Psoas muscle (tissue), 8 donors: ENCODE results near the gene MOK. TPM values are rescaled to one million over a fixed set of nuclear protein-coding genes. Genes with fewer than 3 reads are reported as not detected.
A peak's percentile ranks its signal among the peaks of the same experiment; 100 is the strongest.

ENCODE experiments used
- ATAC-seq, 4 donors: fragments of 200-7000 bp; cut with Tn5 transposase; one replicate each; pipeline ENCODE4 v1.9.1; 2020; ENCODE audit warnings: moderate library complexity in 3 of 4, mild to moderate bottlenecking in 2 of 4
- DNase-seq, 2 donors: peaks; one replicate each; pipeline ENCODE4 v3.0.0-alpha.2; 2020
- H3K27ac ChIP-seq: fragments of 200-600 bp; one replicate; pipeline ENCODE4 v1.8.0; 2022
- H3K27me3 ChIP-seq, 3 donors: fragments of 200-600 bp in 1 of 3; one replicate each; pipeline versions ENCODE4 v1.6.1 to v1.8.0; 2013 to 2022; ENCODE audit warnings: low read length in 2 of 3, mild to moderate bottlenecking in 2 of 3, moderate library complexity in 1 of 3; ENCODE audit not compliant: insufficient read depth in 3 of 3
- H3K36me3 ChIP-seq, 2 donors: fragments of 200-600 bp in 1 of 2; one replicate each; pipeline versions ENCODE4 v1.6.1 to v1.8.0; 2013 to 2022; ENCODE audit warnings: low read depth in 1 of 2, mild to moderate bottlenecking in 1 of 2, moderate library complexity in 1 of 2; ENCODE audit not compliant: insufficient read depth in 1 of 2
- H3K4me1 ChIP-seq: fragments of 200-600 bp; one replicate; pipeline ENCODE4 v1.8.0; 2022
- H3K4me3 ChIP-seq: fragments of 200-600 bp; one replicate; pipeline ENCODE4 v1.8.0; 2022; ENCODE audit warnings: mild to moderate bottlenecking
- H3K9me3 ChIP-seq: fragments of 200-600 bp; one replicate; pipeline ENCODE4 v1.8.0; 2022
- WGBS, 3 donors: extraction: QIAGEN DNeasy Blood & Tissue Kit; methylation state at CpG; one replicate each; pipeline versions ENCODE4 v1.1.6 to v1.1.7; 2013; 5-methylcytosine and 5-hydroxymethylcytosine counted together
- intact Hi-C, 2 donors: fragments of 100-400 bp; cut with DNase I; formaldehyde crosslinking; loops; one replicate each; pipeline versions ENCODE4 v1.11.0 to v1.14.2; 2022
- polyA plus RNA-seq, 3 donors: library from polyadenylated mRNA; stranded (reverse); fragments of 200-250 nt; gene quantifications; one replicate each; pipeline ENCODE4 v1.2.3, GENCODE V29; 2013
- total RNA-seq, 4 donors: library from RNA; stranded (reverse); fragmentation: NEBNext Ultra II Directional in 2 of 4; extraction: Animal tissue kit (Norgen Biotek cat#: 25700) in 2 of 4; gene quantifications; one replicate each; pipeline versions ENCODE4 v1.2.1 to v1.2.4, GENCODE V29; 2021 to 2023
- TF ChIP-seq, protein P1 (sequence below): fragments of 200-600 bp; IDR thresholded peaks from one replicate; pipeline ENCODE4 v1.8.0; 2022; ENCODE audit warnings: antibody characterized with exemption
- donor health status: healthy with polysubstance abuse.
- donor health status: DM: no; HTN: no; CAD: no; lungs with moderate emphysema.
- donor health status: Bipolar disorder and iron deficiency.
- donor health status: healthy.
- donor health status: DM: yes; HTN: yes; CAD: no.
- donor health status: DM: no; HTN: no; CAD: no.
- donor health status: DM: no; HTN: no; CAD: no.
- donor health status: DM: yes; HTN: yes; CAD: no.

MOK gene
- total and polyA plus RNA-seq, 7 donors, result 1.8 to 11.1 (median 3.4) TPM

DNA sequence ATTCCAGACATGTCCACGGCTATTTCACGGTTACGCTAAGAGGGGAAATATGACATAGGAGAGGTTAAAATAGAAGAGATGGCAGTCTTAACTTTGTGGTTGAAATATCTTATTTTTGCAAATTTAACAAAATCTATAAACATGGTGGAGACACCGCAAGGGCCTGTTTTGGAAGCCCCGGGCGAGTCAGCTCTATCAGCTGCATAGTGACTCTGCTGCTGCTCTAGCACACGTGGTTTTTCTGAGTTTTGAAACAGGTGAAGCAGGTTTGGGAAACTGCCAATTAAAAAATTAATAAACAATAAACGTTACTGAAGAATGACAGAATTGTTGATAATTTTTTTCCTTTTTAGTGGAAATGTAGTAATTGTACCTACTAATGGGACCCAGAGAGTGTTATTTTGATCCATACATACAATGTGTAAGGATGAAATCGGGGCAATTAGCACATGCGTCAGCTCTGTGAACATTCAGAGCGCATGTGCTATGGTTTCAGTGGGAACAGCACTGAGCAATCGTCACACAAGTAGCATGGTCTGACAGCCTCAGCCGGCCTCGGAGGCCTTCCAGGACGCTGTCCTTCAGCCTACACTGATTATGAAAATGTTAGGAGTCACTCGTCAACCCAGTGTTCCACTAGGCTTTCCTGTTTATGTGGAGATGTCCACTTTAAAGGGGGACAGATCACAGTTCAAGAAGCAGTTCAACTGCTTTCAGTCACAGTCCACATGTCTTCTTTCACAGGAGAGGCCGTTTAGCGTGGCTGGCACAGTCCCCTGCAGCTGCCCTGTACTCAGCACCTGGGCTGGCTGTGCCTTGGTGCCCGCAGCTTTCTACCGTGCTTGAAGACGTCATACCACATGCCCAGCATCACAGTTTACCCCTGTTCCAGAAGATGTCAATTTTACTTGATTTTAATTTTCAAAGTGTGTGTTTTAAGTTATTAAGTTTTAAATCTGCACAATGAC is 51.8 kb downstream of the MOK start:
- TF ChIP-seq, protein P1, sequence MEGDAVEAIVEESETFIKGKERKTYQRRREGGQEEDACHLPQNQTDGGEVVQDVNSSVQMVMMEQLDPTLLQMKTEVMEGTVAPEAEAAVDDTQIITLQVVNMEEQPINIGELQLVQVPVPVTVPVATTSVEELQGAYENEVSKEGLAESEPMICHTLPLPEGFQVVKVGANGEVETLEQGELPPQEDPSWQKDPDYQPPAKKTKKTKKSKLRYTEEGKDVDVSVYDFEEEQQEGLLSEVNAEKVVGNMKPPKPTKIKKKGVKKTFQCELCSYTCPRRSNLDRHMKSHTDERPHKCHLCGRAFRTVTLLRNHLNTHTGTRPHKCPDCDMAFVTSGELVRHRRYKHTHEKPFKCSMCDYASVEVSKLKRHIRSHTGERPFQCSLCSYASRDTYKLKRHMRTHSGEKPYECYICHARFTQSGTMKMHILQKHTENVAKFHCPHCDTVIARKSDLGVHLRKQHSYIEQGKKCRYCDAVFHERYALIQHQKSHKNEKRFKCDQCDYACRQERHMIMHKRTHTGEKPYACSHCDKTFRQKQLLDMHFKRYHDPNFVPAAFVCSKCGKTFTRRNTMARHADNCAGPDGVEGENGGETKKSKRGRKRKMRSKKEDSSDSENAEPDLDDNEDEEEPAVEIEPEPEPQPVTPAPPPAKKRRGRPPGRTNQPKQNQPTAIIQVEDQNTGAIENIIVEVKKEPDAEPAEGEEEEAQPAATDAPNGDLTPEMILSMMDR, result no peak
- DNase-seq, result no peak

DNA sequence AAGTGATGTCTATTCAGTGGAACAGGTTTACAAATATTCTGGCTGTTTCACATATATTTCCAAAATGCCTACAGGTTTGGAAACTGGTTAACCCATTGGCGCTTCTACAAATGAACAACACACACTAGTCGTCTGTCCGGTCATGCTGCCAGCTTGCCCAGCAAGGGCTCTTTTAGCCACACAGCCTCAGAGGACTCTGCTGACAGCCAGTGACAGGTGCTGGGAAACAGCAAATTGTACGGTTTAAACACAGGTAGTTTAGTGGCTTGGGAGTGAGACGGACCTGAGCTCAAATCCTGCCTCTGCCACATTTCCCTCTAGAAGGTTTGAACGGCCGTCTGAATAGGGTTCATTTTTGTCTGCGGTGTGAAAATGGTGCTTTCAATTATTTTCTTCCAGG is 53.8 kb downstream of the MOK start:
- H3K4me3 ChIP-seq, result no peak overlapping the region
- DNase-seq (no peak), ATAC-seq (no peak)
- no peaks in the 10 kb centered on the region for H3K36me3 ChIP-seq
- no peaks in the 10 kb centered on the region for H3K4me1 ChIP-seq
- intact Hi-C loops, result no loop called here
- H3K9me3 ChIP-seq, result no peaks in the 10 kb centered on the region
- no peak overlapping the region for H3K27ac ChIP-seq
- 85 to 89% (median 86%) methylated on average over 8 of the region's 8 CpGs for WGBS, 3 donors
- TF ChIP-seq, protein P1, result no peak
- H3K27me3 ChIP-seq, result no peaks in the 10 kb centered on the region

More for the DNA sequence above, 51.8 kb downstream of the MOK start:
- Histone ChIP-seq H3K9me3 (no peaks in the 10 kb centered on the region), H3K36me3 (no peaks in the 10 kb centered on the region), H3K27ac (no peak overlapping the region), H3K4me1 (no peaks in the 10 kb centered on the region), H3K27me3 (no peaks in the 10 kb centered on the region), H3K4me3 (no peak overlapping the region)
- intact Hi-C loops, result no loop called here
- ATAC-seq, result peak in 1 of 4 donors; percentile 96
- 76 to 89% (median 83%) methylated on average over 21 of the region's 21 CpGs for WGBS, 3 donors

DNA sequence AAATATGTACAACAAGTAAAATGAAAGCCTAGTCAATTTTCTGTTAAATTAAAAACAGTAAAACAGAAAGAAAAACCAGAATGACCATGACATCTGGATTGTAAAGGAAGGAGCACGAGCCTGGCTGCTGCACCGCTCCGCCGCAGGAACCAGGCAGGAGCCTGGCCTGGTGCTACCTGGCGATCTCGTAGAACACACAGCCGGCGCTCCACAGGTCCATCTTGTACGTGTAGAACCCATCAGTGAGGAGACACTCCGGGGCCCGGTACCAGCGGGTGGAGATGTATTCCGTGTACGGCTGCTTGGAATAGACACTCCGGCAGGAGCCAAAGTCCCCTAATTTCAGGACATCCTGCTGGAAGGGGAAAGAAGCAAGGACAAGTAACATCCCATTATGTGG is 54.3 kb downstream of the MOK start:
- TF ChIP-seq, protein P1, result no peak
- Histone ChIP-seq H3K27ac (no peak overlapping the region), H3K27me3 (no peaks in the 10 kb centered on the region), H3K4me1 (no peaks in the 10 kb centered on the region), H3K9me3 (no peaks in the 10 kb centered on the region), H3K4me3 (no peak overlapping the region), H3K36me3 (no peaks in the 10 kb centered on the region)
- ATAC-seq (no peak), DNase-seq (no peak)
- intact Hi-C loops, result no loop called here
- WGBS, 3 donors, result 93 to 98% (median 94%) methylated on average over 15 of the region's 15 CpGs

DNA sequence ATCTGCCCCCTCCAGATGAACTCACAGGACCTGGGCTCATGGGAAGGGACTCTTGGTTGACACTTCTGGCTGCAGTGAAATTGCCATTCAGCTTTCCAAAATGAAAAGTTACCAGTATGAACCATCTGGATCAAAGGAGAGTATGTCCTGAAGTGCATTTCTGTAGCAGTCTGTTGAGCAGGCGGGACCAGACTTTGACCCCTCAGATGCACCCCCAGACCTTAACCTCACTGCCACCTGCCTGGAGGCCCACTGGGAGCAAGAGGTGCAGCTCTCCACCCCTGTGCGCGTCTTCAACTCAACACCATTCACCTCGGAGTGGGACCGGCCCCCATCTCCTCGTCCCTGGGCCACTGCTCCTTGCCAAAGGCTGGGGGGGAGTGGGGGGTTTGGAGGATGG is 55.0 kb downstream of the MOK start:
- no peaks in the 10 kb centered on the region for H3K9me3 ChIP-seq
- no peak overlapping the region for H3K4me3 ChIP-seq
- H3K27ac ChIP-seq, result no peak overlapping the region
- no peaks in the 10 kb centered on the region for H3K4me1 ChIP-seq
- no peaks in the 10 kb centered on the region for H3K36me3 ChIP-seq
- ATAC-seq (no peak), DNase-seq (no peak)
- WGBS, 3 donors, result 91 to 97% (median 95%) methylated on average over 6 of the region's 6 CpGs
- intact Hi-C loops, result no loop called here
- H3K27me3 ChIP-seq, result no peaks in the 10 kb centered on the region
- TF ChIP-seq, protein P1, result no peak
